H1 (cell line): ENCODE results near the gene PSMB1. TPM values are rescaled to one million over a fixed set of nuclear protein-coding genes. Genes with fewer than 3 reads are reported as not detected.

ENCODE experiments used
- CTCF ChIA-PET: fragments of 300-600 bp; sonication (Branson Sonifier 250); formaldehyde crosslinking; loops from one replicate; lab custom pipeline; 2021; ENCODE audit not compliant: partially characterized antibody; lab: Charles Lee
- POLR2A ChIA-PET: fragments of 300-600 bp; sonication (Branson Sonifier 250); formaldehyde crosslinking; loops from one replicate; lab custom pipeline; 2021; ENCODE audit warnings: inconsistent platforms; ENCODE audit not compliant: partially characterized antibody; lab: Charles Lee
- DNase-seq, 2 experiments: peaks; one replicate each; pipeline versions ENCODE4 v3.0.0 to v3.0.0-alpha.2; 2010 to 2022; ENCODE audit warnings: low spot score in 2 of 2, low read depth in 1 of 2, mixed read lengths in 1 of 2
- FAIRE-seq: peaks from 2 replicates; lab custom pipeline; 2011; peaks lifted over from hg19 to GRCh38; lab: Jason Lieb, UNC
- H2AFZ ChIP-seq: 2 replicates; pipeline ENCODE4 v1.8.1; 2012; ENCODE audit warnings: low read length, inconsistent platforms
- H2AK5ac ChIP-seq: 2 replicates; pipeline ENCODE4 v1.6.1; 2013; ENCODE audit warnings: low read depth, low read length
- H2BK120ac ChIP-seq: replicated peaks from 2 replicates; pipeline ENCODE3; 2013; ENCODE audit warnings: low read depth, low read length, inconsistent platforms
- H2BK12ac ChIP-seq: 2 replicates; pipeline ENCODE4 v1.6.1; 2013; ENCODE audit warnings: low read depth, low read length
- H2BK15ac ChIP-seq: 2 replicates; pipeline ENCODE4 v1.6.1; 2013; ENCODE audit warnings: low read length
- H2BK20ac ChIP-seq: 2 replicates; pipeline ENCODE4 v1.6.1; 2013; ENCODE audit warnings: low read length
- H2BK5ac ChIP-seq: 2 replicates; pipeline ENCODE4 v1.6.1; 2013; ENCODE audit warnings: low read depth, low read length
- H3K14ac ChIP-seq: 2 replicates; pipeline ENCODE4 v1.6.1; 2013; ENCODE audit warnings: inconsistent platforms; ENCODE audit not compliant: insufficient read length
- H3K18ac ChIP-seq: 2 replicates; pipeline ENCODE4 v1.6.1; 2013; ENCODE audit warnings: low read length; ENCODE audit errors: extremely low read depth
- H3K23ac ChIP-seq: 2 replicates; pipeline ENCODE4 v1.6.1; 2013; ENCODE audit warnings: inconsistent platforms; ENCODE audit not compliant: insufficient read length
- H3K23me2 ChIP-seq: 2 replicates; pipeline ENCODE4 v1.6.1; 2013; ENCODE audit warnings: low read depth, low read length
- H3K27ac ChIP-seq: 2 replicates; pipeline ENCODE4 v1.6.1; 2011; ENCODE audit warnings: low read depth, low read length, inconsistent platforms
- H3K27me3 ChIP-seq, 4 experiments: replicated peaks in 1 of 4; 1 replicate in 1 of 4; 2 replicates in 3 of 4; pipeline versions ENCODE4 v1.6.1 to v1.8.1; 2011 to 2013; ENCODE audit warnings: low read length in 3 of 4, mild to moderate bottlenecking in 3 of 4, inconsistent platforms in 2 of 4, mixed read lengths in 2 of 4, moderate library complexity in 1 of 4; ENCODE audit not compliant: control insufficient read depth in 3 of 4, insufficient read depth in 3 of 4; ENCODE audit errors: extremely low read depth in 1 of 4
- H3K36me3 ChIP-seq, 4 experiments: 2 replicates each; pipeline versions ENCODE4 v1.6.1 to v1.8.1; 2011 to 2013; ENCODE audit warnings: mild to moderate bottlenecking in 4 of 4, low read length in 3 of 4, moderate library complexity in 2 of 4, control low read depth in 1 of 4, inconsistent platforms in 1 of 4; ENCODE audit not compliant: insufficient read depth in 4 of 4, control insufficient read depth in 2 of 4
- H3K4ac ChIP-seq: replicated peaks from 2 replicates; pipeline ENCODE3; 2013; ENCODE audit warnings: low read length, low read depth, mixed read lengths, inconsistent platforms; ENCODE audit not compliant: insufficient read length
- H3K4me1 ChIP-seq, 4 experiments: replicated peaks in 1 of 4; 1 replicate in 1 of 4; 2 replicates in 3 of 4; pipeline versions ENCODE4 v1.6.1 to v1.8.1; 2011 to 2013; ENCODE audit warnings: low read length in 3 of 4, inconsistent platforms in 2 of 4, mixed read lengths in 1 of 4; ENCODE audit not compliant: insufficient read depth in 4 of 4, control insufficient read depth in 3 of 4
- H3K4me2 ChIP-seq, 2 experiments: 2 replicates each; pipeline versions ENCODE4 v1.6.1 to v1.8.1; 2011 to 2013; ENCODE audit warnings: low read depth in 2 of 2, low read length in 2 of 2, control low read depth in 1 of 2, inconsistent platforms in 1 of 2, mild to moderate bottlenecking in 1 of 2; ENCODE audit not compliant: insufficient read depth in 1 of 2
- H3K4me3 ChIP-seq, 4 experiments: fragments of 200-600, 300-600 bp in 1 of 4; sonication (generic), shearing (Covaris generic), sonication (Bioruptor Twin) in 1 of 4; 2 replicates each; pipeline versions ENCODE4 v1.5.1 to v1.8.1; 2011 to 2016; ENCODE audit warnings: low read length in 4 of 4, low read depth in 3 of 4, control low read depth in 2 of 4, inconsistent platforms in 2 of 4, mild to moderate bottlenecking in 2 of 4, mixed read lengths in 1 of 4, moderate library complexity in 1 of 4; ENCODE audit not compliant: insufficient read depth in 2 of 4; ENCODE audit errors: extremely low read depth in 1 of 4
- H3K56ac ChIP-seq: replicated peaks from 2 replicates; pipeline ENCODE3; 2013; ENCODE audit warnings: low read depth, mild to moderate bottlenecking, mixed read lengths, low read length, inconsistent platforms; ENCODE audit not compliant: insufficient read length
- H3K79me1 ChIP-seq: 2 replicates; pipeline ENCODE4 v1.6.1; 2013; ENCODE audit warnings: low read depth, low read length, control low read depth
- H3K79me2 ChIP-seq, 2 experiments: 2 replicates each; pipeline versions ENCODE4 v1.6.1 to v1.8.1; 2012 to 2013; ENCODE audit warnings: low read length in 2 of 2, mild to moderate bottlenecking in 2 of 2, inconsistent platforms in 1 of 2; ENCODE audit not compliant: insufficient read depth in 2 of 2, control insufficient read depth in 1 of 2
- H3K9ac ChIP-seq, 4 experiments: replicated peaks in 1 of 4; 1 replicate in 1 of 4; 2 replicates in 3 of 4; pipeline versions ENCODE4 v1.6.1 to v1.8.1; 2011 to 2013; ENCODE audit warnings: low read depth in 3 of 4, low read length in 3 of 4, control low read depth in 2 of 4, mild to moderate bottlenecking in 2 of 4, moderate library complexity in 2 of 4, inconsistent platforms in 1 of 4; ENCODE audit errors: extremely low read depth in 1 of 4
- H3K9me3 ChIP-seq, 2 experiments: 2 replicates each; pipeline versions ENCODE4 v1.6.1 to v1.8.1; 2012 to 2013; ENCODE audit warnings: mild to moderate bottlenecking in 2 of 2, moderate library complexity in 2 of 2, control low read depth in 1 of 2, inconsistent platforms in 1 of 2, low read depth in 1 of 2, low read length in 1 of 2, mixed read lengths in 1 of 2; ENCODE audit not compliant: insufficient read depth in 2 of 2
- H4K20me1 ChIP-seq, 2 experiments: replicated peaks in 1 of 2; 2 replicates each; pipeline versions ENCODE3 to v1.8.1; 2011 to 2013; ENCODE audit warnings: inconsistent platforms in 2 of 2, low read length in 2 of 2, mild to moderate bottlenecking in 1 of 2; ENCODE audit not compliant: insufficient read depth in 2 of 2, control insufficient read depth in 1 of 2
- H4K5ac ChIP-seq: 2 replicates; pipeline ENCODE4 v1.6.1; 2013; ENCODE audit warnings: low read length, low read depth, mixed read lengths, inconsistent platforms; ENCODE audit not compliant: insufficient read length
- H4K8ac ChIP-seq: 2 replicates; pipeline ENCODE4 v1.8.0; 2013; ENCODE audit warnings: mild to moderate bottlenecking, moderate library complexity, low read length, inconsistent platforms; ENCODE audit not compliant: insufficient read depth; ENCODE audit errors: extremely low read depth
- H4K91ac ChIP-seq: replicated peaks from 2 replicates; pipeline ENCODE3; 2013; ENCODE audit warnings: low read length, mixed read lengths, inconsistent platforms; ENCODE audit not compliant: insufficient read length
- ATF2 ChIP-seq: IDR thresholded peaks from 2 replicates; pipeline ENCODE4 v1.6.1; 2012; ENCODE audit warnings: low read length, inconsistent platforms
- BACH1 ChIP-seq: IDR thresholded peaks from 2 replicates; pipeline ENCODE4 v1.6.1; 2012; ENCODE audit warnings: low read length, improper control_type of control experiment
- CBX5 ChIP-seq: fragments of 300-800, 300-1000 bp; sonication (generic); IDR thresholded peaks from 2 replicates; pipeline ENCODE4 v1.7.1; 2016; ENCODE audit warnings: antibody characterized with exemption, low read length, low read depth
- CHD2 ChIP-seq: IDR thresholded peaks from 2 replicates; pipeline ENCODE4 v1.6.1; 2012; ENCODE audit warnings: low read length, improper control_type of control experiment
- FOSL1 ChIP-seq: IDR thresholded peaks from 2 replicates; pipeline ENCODE4 v1.6.1; 2011; ENCODE audit warnings: mild to moderate bottlenecking, low read depth, low read length, moderate library complexity; ENCODE audit not compliant: insufficient read depth
- GABPA ChIP-seq: IDR thresholded peaks from 2 replicates; pipeline ENCODE4 v1.6.1; 2011; ENCODE audit warnings: mild to moderate bottlenecking, low read length, moderate library complexity, borderline replicate concordance; ENCODE audit not compliant: insufficient read depth
- PHF8 ChIP-seq: fragments of 200-600 bp; sonication (generic); conservative IDR thresholded peaks from 2 replicates; pipeline ENCODE4 v1.7.1; 2012; ENCODE audit warnings: low read depth, mild to moderate bottlenecking, inconsistent platforms, low read length, moderate library complexity
- POLR2AphosphoS5 ChIP-seq: IDR thresholded peaks from 2 replicates; pipeline ENCODE4 v1.6.1; 2011; ENCODE audit warnings: low read depth, low read length
- SP4 ChIP-seq: IDR thresholded peaks from 2 replicates; pipeline ENCODE4 v1.6.1; 2012; ENCODE audit warnings: low read length, inconsistent platforms
- SRF ChIP-seq: IDR thresholded peaks from 2 replicates; pipeline ENCODE4 v1.6.1; 2011; ENCODE audit warnings: mild to moderate bottlenecking, low read depth, low read length, moderate library complexity
- SUZ12 ChIP-seq: fragments of 200-600 bp; sonication (generic); IDR thresholded peaks from 2 replicates; pipeline ENCODE4 v1.6.1; 2012; ENCODE audit warnings: mild to moderate bottlenecking, inconsistent platforms, low read length, moderate library complexity, mixed read lengths
- TCF12 ChIP-seq: IDR thresholded peaks from 2 replicates; pipeline ENCODE4 v1.6.1; 2011; ENCODE audit warnings: low read depth, mild to moderate bottlenecking, low read length
- WGBS, 2 experiments: shearing (Covaris generic) in 1 of 2; methylation state at CpG; one replicate each; pipeline versions ENCODE4 v1.1.6 to v1.1.7; 2013 to 2015; ENCODE audit warnings: low lambda C conversion rate in 2 of 2, mixed read lengths in 2 of 2, inconsistent platforms in 1 of 2, low coverage in 1 of 2, missing lambda C conversion rate in 1 of 2; ENCODE audit not compliant: insufficient replicate concordance in 2 of 2, insufficient coverage in 1 of 2, insufficient read length in 1 of 2; ENCODE audit errors: extremely low coverage in 1 of 2, missing lambda C conversion rate in 1 of 2; 5-methylcytosine and 5-hydroxymethylcytosine counted together
- polyA plus RNA-seq, 7 experiments: library from polyadenylated mRNA; depleted of rRNA in 3 of 7; stranded (reverse) in 5 of 7; unstranded in 2 of 7; fragments of >200 nt in 5 of 7; fragments of 200-250 nt in 2 of 7; gene quantifications; 1 replicate in 5 of 7; 2 replicates in 1 of 7; 4 replicates in 1 of 7; pipeline versions ENCODE4 v1.2.1 to v1.2.3, GENCODE V29; 2011 to 2013; ENCODE audit warnings: missing spikeins in 2 of 7, mixed read lengths in 2 of 7
- total RNA-seq: library from RNA; stranded (reverse); fragmentation: NEBNext Ultra II Directional; extraction: Animal tissue kit (Norgen Biotek cat#: 25700); gene quantifications from 2 replicates; pipeline ENCODE4 v1.2.1, GENCODE V29; 2021

Gene PSMB1
- total and polyA plus RNA-seq, 2 of the 8 experiments (the other 6 are each of a cell fraction or from before 2014, with no cell fraction given): 237 to 609 TPM

GRCh38 chr6:170512249-170512648 is 40.9 kb downstream of the PSMB1 start:
- Histone ChIP-seq H3K9me3 (no peaks in the 10 kb centered on the region), H2BK120ac (no peak overlapping the region), H3K4me3 (no peak overlapping the region), H2AFZ (no peak overlapping the region), H2BK15ac (no peak overlapping the region), H3K23ac (no peak overlapping the region), H4K91ac (no peak overlapping the region), H3K23me2 (no peaks in the 10 kb centered on the region), H3K27me3 (no peaks in the 10 kb centered on the region), H3K36me3 (no peaks in the 10 kb centered on the region), H4K20me1 (no peaks in the 10 kb centered on the region), H3K14ac (no peak overlapping the region), H4K5ac (no peak overlapping the region), H2BK12ac (no peak overlapping the region), H3K4me1 (no peaks in the 10 kb centered on the region), H4K8ac (no peak overlapping the region), H2BK20ac (no peak overlapping the region), H3K18ac (no peak overlapping the region), H3K9ac (no peak overlapping the region), H2BK5ac (no peak overlapping the region), H2AK5ac (no peak overlapping the region), H3K4me2 (no peak overlapping the region), H3K4ac (no peak overlapping the region), H3K56ac (no peak overlapping the region), H3K79me2 (no peaks in the 10 kb centered on the region), H3K79me1 (no peaks in the 10 kb centered on the region), H3K27ac (no peak overlapping the region)
- 76% methylated on average over 4 of the region's 4 CpGs; no CpG with 5 or more reads in 1 of the 2 experiments for WGBS, 2 experiments
- TF ChIP-seq GABPA (no peak), SUZ12 (no peak), TCF12 (no peak), FOSL1 (no peak), SRF (no peak), BACH1 (no peak), ATF2 (no peak), CBX5 (no peak), SP4 (no peak), POLR2AphosphoS5 (no peak), PHF8 (no peak), CHD2 (no peak)
- POLR2A ChIA-PET: no interaction called here
- FAIRE-seq (no peak), DNase-seq (no peak)
- CTCF ChIA-PET: interaction anchor here (1.0 kb wide), 1 partner anchor 32 kb away, joined by 4 read pairs; no protein-coding TSS in a partner anchor
